Transverse colon (tissue), 4 donors: ENCODE results near the gene GCN1. TPM values are rescaled to one million over a fixed set of nuclear protein-coding genes. Genes with fewer than 3 reads are reported as not detected.

Experiments used
- DNase-seq: peaks from one replicate; pipeline ENCODE4 v3.0.0-alpha.2; 2019
- H3K27ac ChIP-seq, 4 donors: fragments of 200-600 bp; sonication (generic); 2 replicates each; pipeline ENCODE4 v1.5.1; 2016 to 2018; ENCODE audit warnings: inconsistent platforms in 4 of 4
- H3K27me3 ChIP-seq: fragments of 200-600 bp; sonication (generic); 2 replicates; pipeline ENCODE4 v1.5.1; 2017; ENCODE audit warnings: inconsistent platforms
- H3K36me3 ChIP-seq, 4 donors: fragments of 200-600 bp; sonication (generic); 2 replicates each; pipeline ENCODE4 v1.5.1; 2017 to 2019; ENCODE audit warnings: inconsistent platforms in 4 of 4
- H3K4me1 ChIP-seq, 4 donors: fragments of 200-600 bp; sonication (generic); 2 replicates each; pipeline ENCODE4 v1.5.1; 2017 to 2020; ENCODE audit warnings: inconsistent platforms in 4 of 4
- H3K4me3 ChIP-seq, 4 donors: fragments of 200-600 bp; sonication (generic); 1 replicate in 1 of 4; 2 replicates in 3 of 4; pipeline versions ENCODE4 v1.5.1 to v1.6.1; 2017 to 2019; ENCODE audit warnings: inconsistent platforms in 4 of 4
- H3K9me3 ChIP-seq, 2 donors: fragments of 200-600 bp; sonication (generic); 2 replicates each; pipeline ENCODE4 v1.5.1; 2017 to 2019; ENCODE audit warnings: inconsistent platforms in 2 of 2
- EP300 ChIP-seq: sonication (generic); formaldehyde crosslinking; IDR thresholded peaks from one replicate; pipeline ENCODE4 v1.6.1; 2017; ENCODE audit warnings: antibody characterized with exemption, low read depth
- POLR2A ChIP-seq: fragments of 450-650 bp; IDR thresholded peaks from one replicate; pipeline ENCODE4 v1.6.1; 2016; ENCODE audit warnings: antibody characterized with exemption, mild to moderate bottlenecking, moderate library complexity
- POLR2AphosphoS5 ChIP-seq, 3 donors: sonication (generic); formaldehyde crosslinking; IDR thresholded peaks; one replicate each; pipeline ENCODE4 v1.6.1; 2016; ENCODE audit warnings: antibody characterized with exemption in 3 of 3
- WGBS, 2 donors: methylation state at CpG; one replicate each; pipeline ENCODE4 v1.1.5; 2018; ENCODE audit warnings: low coverage in 1 of 2; 5-methylcytosine and 5-hydroxymethylcytosine counted together
- in situ Hi-C, 4 donors: fragments of 200-750 bp; cut with MboI; loops; one replicate each; pipeline versions ENCODE4 v1.15.0 to v1.15.1; 2017; ENCODE audit warnings: low sequenced_read_pairs in 3 of 4, low pct_ligation_motif_present in 1 of 4, low pct_unique_long_range_greater_than_20kb in 1 of 4
- intact Hi-C: fragments of 100-400 bp; cut with DNase I; formaldehyde crosslinking; loops from one replicate; pipeline ENCODE4 v1.15.1; 2023; ENCODE audit warnings: low total_unique reads
- total RNA-seq, 4 donors: library from RNA; depleted of rRNA; stranded (reverse); fragments of >200 nt; gene quantifications; one replicate each; pipeline ENCODE4 v1.1.0, GENCODE V29; 2016
- TF ChIP-seq, protein P1 (sequence below), 5 experiments: fragments of 200-600 bp in 3 of 5; fragments of 450-650 bp in 2 of 5; sonication (generic) in 3 of 5; IDR thresholded peaks; 1 replicate in 2 of 5; 2 replicates in 3 of 5; pipeline ENCODE4 v1.5.1; 2016 to 2017; ENCODE audit warnings: antibody characterized with exemption in 5 of 5, inconsistent platforms in 3 of 5, mild to moderate bottlenecking in 2 of 5, moderate library complexity in 1 of 5

GCN1 gene
- total RNA-seq, 4 donors from 2014 or later, result 70.0 to 141 (median 107) TPM

DNA sequence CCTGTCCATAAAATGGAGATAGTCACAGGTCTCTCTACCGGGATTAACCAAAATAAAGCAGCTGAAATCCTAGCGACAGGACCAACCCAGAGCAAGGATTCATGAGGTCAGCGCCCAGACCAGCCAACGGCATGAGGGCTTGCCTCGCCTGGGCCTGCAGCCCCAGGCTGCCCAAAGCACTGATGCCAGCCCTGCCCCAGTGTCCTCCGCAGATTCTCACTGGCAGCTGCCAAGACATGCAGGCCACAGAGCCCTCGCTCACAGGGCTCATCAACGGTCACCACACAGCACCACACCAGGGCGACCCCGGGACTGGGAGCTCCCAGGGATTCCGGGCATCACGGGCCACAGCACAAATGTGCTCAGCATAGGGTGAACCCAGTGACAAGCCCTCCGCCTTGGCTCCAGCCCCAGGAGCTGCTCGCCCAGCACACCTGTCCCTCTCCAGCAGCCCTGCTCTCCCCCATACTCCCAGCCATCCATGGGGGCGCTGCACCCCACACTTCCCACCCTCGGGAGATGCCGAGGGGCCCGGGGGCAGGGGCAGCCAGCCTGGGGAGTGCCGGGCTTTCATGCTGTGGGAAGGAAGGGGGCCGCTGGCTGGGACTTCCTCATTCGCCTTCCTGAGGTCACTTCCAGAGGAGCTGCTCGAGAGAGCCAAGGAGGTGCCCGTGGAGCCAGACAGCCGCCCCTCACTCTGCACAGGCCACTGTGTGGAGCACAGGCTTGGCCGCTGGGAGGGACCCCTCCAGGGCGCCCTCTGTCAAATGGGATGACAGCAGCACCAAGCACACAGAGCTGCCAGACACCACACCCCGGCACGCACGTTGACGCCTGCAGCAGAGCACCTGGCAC is 92.1 kb downstream of the GCN1 start:
- H3K27me3 ChIP-seq, result no peaks in the 10 kb centered on the region
- DNase-seq, result no peak
- TF ChIP-seq, protein P1, sequence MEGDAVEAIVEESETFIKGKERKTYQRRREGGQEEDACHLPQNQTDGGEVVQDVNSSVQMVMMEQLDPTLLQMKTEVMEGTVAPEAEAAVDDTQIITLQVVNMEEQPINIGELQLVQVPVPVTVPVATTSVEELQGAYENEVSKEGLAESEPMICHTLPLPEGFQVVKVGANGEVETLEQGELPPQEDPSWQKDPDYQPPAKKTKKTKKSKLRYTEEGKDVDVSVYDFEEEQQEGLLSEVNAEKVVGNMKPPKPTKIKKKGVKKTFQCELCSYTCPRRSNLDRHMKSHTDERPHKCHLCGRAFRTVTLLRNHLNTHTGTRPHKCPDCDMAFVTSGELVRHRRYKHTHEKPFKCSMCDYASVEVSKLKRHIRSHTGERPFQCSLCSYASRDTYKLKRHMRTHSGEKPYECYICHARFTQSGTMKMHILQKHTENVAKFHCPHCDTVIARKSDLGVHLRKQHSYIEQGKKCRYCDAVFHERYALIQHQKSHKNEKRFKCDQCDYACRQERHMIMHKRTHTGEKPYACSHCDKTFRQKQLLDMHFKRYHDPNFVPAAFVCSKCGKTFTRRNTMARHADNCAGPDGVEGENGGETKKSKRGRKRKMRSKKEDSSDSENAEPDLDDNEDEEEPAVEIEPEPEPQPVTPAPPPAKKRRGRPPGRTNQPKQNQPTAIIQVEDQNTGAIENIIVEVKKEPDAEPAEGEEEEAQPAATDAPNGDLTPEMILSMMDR (IDR thresholded peaks at IDR 0.05), result no peak
- TF ChIP-seq POLR2AphosphoS5 (IDR thresholded peaks at IDR 0.05) (no peak), POLR2A (no peak), EP300 (no peak)
- WGBS, 2 donors, result 91% methylated on average over 24 of the region's 30 CpGs; no CpG with 5 or more reads in 1 of the 2 donors
- intact Hi-C loops, result no loop called here
- peaks cover 17 to 33% (median 22%) of the 10 kb centered on the region in 4 donors for H3K4me1 ChIP-seq
- no peaks in the 10 kb centered on the region for H3K9me3 ChIP-seq
- no peak overlapping the region for H3K4me3 ChIP-seq
- H3K36me3 ChIP-seq, result peaks cover 0 to 14% (median 3%) of the 10 kb centered on the region in 4 donors
- H3K27ac ChIP-seq, result peak overlapping the region in 1 of 4 donors; percentile 55
- in situ Hi-C loops, result no loop called here

DNA sequence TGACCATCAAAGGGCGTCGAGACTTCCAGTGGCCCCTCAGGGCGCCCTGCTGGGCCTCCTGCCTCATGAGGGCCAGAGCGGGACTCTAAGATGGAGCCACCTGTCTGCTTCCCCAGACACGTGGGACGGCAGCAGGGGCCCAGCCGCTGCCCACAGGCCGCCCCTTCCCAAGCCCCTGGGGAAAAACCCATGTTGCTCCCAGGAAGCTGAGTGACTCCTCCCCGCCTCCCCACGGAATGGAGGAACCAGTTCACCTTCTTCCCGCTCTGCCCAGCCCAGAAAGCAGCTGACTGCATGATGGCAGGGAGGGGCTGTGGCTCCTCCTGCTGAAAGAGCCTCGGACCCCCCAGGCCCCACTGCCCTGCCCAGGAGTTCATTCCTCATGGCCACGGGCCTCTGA is 92.9 kb downstream of the GCN1 start:
- intact Hi-C loops, result no loop called here
- H3K36me3 ChIP-seq, result peaks cover 0 to 19% (median 7%) of the 10 kb centered on the region in 4 donors
- in situ Hi-C loops, result no loop called here

DNA sequence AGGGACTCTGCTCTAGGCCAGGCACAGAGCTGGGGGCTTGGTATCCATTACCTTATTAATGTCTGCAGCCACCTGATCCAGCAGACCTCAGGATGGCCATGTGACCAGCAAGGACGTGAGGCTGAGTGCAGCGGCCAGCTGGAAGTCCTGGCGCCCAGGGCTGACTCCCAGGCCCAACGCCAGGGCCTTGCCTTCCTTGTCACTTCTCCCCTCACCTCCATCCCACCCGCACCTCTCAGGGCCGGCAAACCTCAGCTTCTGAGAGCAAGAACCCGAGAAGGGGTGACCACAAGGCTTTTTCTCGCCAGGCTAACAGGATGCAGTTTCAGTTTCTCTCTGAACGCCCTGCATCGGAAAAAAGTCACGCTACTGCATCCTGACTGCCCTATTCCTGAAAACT is 93.3 kb downstream of the GCN1 start:
- Histone ChIP-seq H3K27me3 (no peaks in the 10 kb centered on the region), H3K36me3 (peaks cover 0 to 21% (median 10%) of the 10 kb centered on the region in 4 donors), H3K27ac (peak overlapping the region in 3 of 4 donors; percentile 27 to 55 (median 46)), H3K4me3 (no peak overlapping the region), H3K9me3 (no peaks in the 10 kb centered on the region), H3K4me1 (peaks cover 17 to 33% (median 22%) of the 10 kb centered on the region in 4 donors)
- intact Hi-C loops, result no loop called here
- 67% methylated on average over 11 of the region's 11 CpGs; no CpG with 5 or more reads in 1 of the 2 donors for WGBS, 2 donors
- in situ Hi-C loops, result no loop called here
- TF ChIP-seq POLR2AphosphoS5 (IDR thresholded peaks at IDR 0.05) (no peak), POLR2A (no peak), EP300 (no peak)
- TF ChIP-seq, protein P1 (IDR thresholded peaks at IDR 0.05), result no peak
- peak; percentile 37 for DNase-seq

More for the DNA sequence above, 92.9 kb downstream of the GCN1 start:
- H3K4me3 ChIP-seq, result no peak overlapping the region
- peaks cover 17 to 33% (median 22%) of the 10 kb centered on the region in 4 donors for H3K4me1 ChIP-seq
- TF ChIP-seq POLR2AphosphoS5 (IDR thresholded peaks at IDR 0.05) (no peak), POLR2A (no peak), EP300 (no peak)
- no peaks in the 10 kb centered on the region for H3K27me3 ChIP-seq
- no peak for DNase-seq
- H3K27ac ChIP-seq, result peak overlapping the region in 3 of 4 donors; percentile 27 to 55 (median 46)
- WGBS, 2 donors, result 59 to 85% methylated on average over 5 to 9 of the region's 13 CpGs
- H3K9me3 ChIP-seq, result no peaks in the 10 kb centered on the region

DNA sequence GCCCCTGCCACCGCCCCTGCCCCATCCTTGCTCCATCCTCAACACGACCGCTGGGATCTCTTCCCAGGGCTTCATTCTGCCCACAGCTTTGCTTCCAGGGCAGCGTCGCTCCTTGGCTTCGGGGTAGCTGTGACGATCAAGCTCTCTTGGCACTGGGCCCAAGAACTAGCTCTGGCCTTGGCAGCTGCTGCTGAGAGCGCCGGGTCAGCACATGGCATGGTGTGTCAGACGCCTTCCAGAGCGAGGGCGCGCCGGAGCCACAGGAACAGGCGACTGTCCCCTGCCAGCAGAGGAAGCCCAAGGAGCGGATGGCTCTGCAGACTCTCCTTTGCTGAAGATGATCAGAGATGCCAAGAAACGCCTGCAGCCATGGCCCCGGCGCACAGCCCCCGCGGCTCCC is 93.9 kb downstream of the GCN1 start:
- H3K9me3 ChIP-seq, result no peaks in the 10 kb centered on the region
- TF ChIP-seq, protein P1 (IDR thresholded peaks at IDR 0.05), result no peak
- TF ChIP-seq POLR2AphosphoS5 (IDR thresholded peaks at IDR 0.05) (no peak), EP300 (no peak), POLR2A (no peak)
- in situ Hi-C loops (no loop called here), intact Hi-C loops (no loop called here)
- no peak overlapping the region for H3K4me3 ChIP-seq
- peak overlapping the region in 3 of 4 donors; percentile 27 to 55 (median 46) for H3K27ac ChIP-seq
- no peaks in the 10 kb centered on the region for H3K27me3 ChIP-seq
- DNase-seq, result peak; percentile 46
- H3K36me3 ChIP-seq, result peaks cover 0 to 21% (median 10%) of the 10 kb centered on the region in 4 donors
- H3K4me1 ChIP-seq, result peaks cover 17 to 33% (median 22%) of the 10 kb centered on the region in 4 donors
- 60 to 86% methylated on average over 3 to 21 of the region's 21 CpGs for WGBS, 2 donors
